Skeletal muscle tissue (tissue), 4 donors: ENCODE measurements around the gene SUSD3. TPM values are rescaled to one million over a fixed set of nuclear protein-coding genes. Genes with fewer than 3 reads are reported as not detected.
A peak's percentile ranks its signal among the peaks of the same experiment; 100 is the strongest.

Experiments used
- H3K27ac ChIP-seq: one replicate; pipeline ENCODE4 v1.7.0; 2013; ENCODE audit warnings: mild to moderate bottlenecking, low read depth, low read length, inconsistent platforms
- H3K27me3 ChIP-seq, 3 donors: one replicate each; pipeline ENCODE4 v1.7.0; 2013; ENCODE audit warnings: low read length in 3 of 3; ENCODE audit not compliant: control insufficient read depth in 3 of 3, insufficient read depth in 3 of 3
- H3K36me3 ChIP-seq, 3 donors: one replicate each; pipeline ENCODE4 v1.7.0; 2013; ENCODE audit warnings: low read length in 3 of 3; ENCODE audit not compliant: control insufficient read depth in 3 of 3, insufficient read depth in 3 of 3
- H3K4me1 ChIP-seq, 3 donors: one replicate each; pipeline ENCODE4 v1.7.0; 2013; ENCODE audit warnings: low read length in 3 of 3, mild to moderate bottlenecking in 3 of 3; ENCODE audit not compliant: control insufficient read depth in 3 of 3, insufficient read depth in 3 of 3
- H3K4me3 ChIP-seq, 3 donors: one replicate each; pipeline ENCODE4 v1.7.0; 2013; ENCODE audit warnings: low read length in 3 of 3
- H3K9ac ChIP-seq, 3 donors: one replicate each; pipeline ENCODE4 v1.7.0; 2013; ENCODE audit warnings: low read length in 3 of 3, mild to moderate bottlenecking in 3 of 3, moderate library complexity in 2 of 3, low read depth in 1 of 3
- H3K9me3 ChIP-seq, 3 donors: one replicate each; pipeline ENCODE4 v1.7.0; 2013; ENCODE audit warnings: low read length in 3 of 3; ENCODE audit not compliant: control insufficient read depth in 3 of 3
- total RNA-seq: library from RNA; depleted of rRNA; stranded (reverse); fragments of >200 nt; gene quantifications from one replicate; pipeline ENCODE4 v1.2.3, GENCODE V29; 2014
- donor health status: Osteomylitis.

Gene SUSD3
- total RNA-seq, 1 donor from 2014 or later: 2.6 TPM

GRCh38 chr9:93122721-93123221, 64.3 kb downstream of the SUSD3 start:
- Histone ChIP-seq H3K36me3 (peaks cover 18 to 25% (median 23%) of the 10 kb centered on the region in 3 donors), H3K9ac (no peak overlapping the region), H3K27me3 (no peaks in the 10 kb centered on the region), H3K9me3 (no peaks in the 10 kb centered on the region), H3K27ac (no peak overlapping the region), H3K4me3 (no peak overlapping the region), H3K4me1 (peaks cover 31 to 44% (median 44%) of the 10 kb centered on the region in 3 donors)

- Histone ChIP-seq H3K9me3 (no peaks in the 10 kb centered on the region), H3K4me3 (no peak overlapping the region), H3K36me3 (peaks cover 18 to 25% (median 23%) of the 10 kb centered on the region in 3 donors), H3K27ac (no peak overlapping the region), H3K4me1 (peaks cover 41 to 53% (median 53%) of the 10 kb centered on the region in 3 donors), H3K27me3 (no peaks in the 10 kb centered on the region), H3K9ac (peak overlapping the region in 1 of 3 donors; percentile 20)
Measured at GRCh38 chr9:93123561-93124283, 65.2 kb downstream of the SUSD3 start.

- H3K27ac ChIP-seq: no peak overlapping the region
- H3K27me3 ChIP-seq: no peaks in the 10 kb centered on the region
- H3K9ac ChIP-seq: no peak overlapping the region
- H3K36me3 ChIP-seq: peaks cover 18 to 25% (median 23%) of the 10 kb centered on the region in 3 donors
- H3K4me1 ChIP-seq: peaks cover 48 to 58% (median 57%) of the 10 kb centered on the region in 3 donors
- H3K4me3 ChIP-seq: no peak overlapping the region
- no peaks in the 10 kb centered on the region for H3K9me3 ChIP-seq
Measured at GRCh38 chr9:93124793-93125192, 66.3 kb downstream of the SUSD3 start.

- no peaks in the 10 kb centered on the region for H3K27me3 ChIP-seq
- H3K4me1 ChIP-seq: peaks cover 48 to 58% (median 57%) of the 10 kb centered on the region in 3 donors
- H3K9me3 ChIP-seq: no peaks in the 10 kb centered on the region
- H3K36me3 ChIP-seq: peaks cover 18 to 25% (median 23%) of the 10 kb centered on the region in 3 donors
- no peak overlapping the region for H3K27ac ChIP-seq
- H3K9ac ChIP-seq: no peak overlapping the region
- no peak overlapping the region for H3K4me3 ChIP-seq
Measured at GRCh38 chr9:93125331-93125894, 66.9 kb downstream of the SUSD3 start.

- Histone ChIP-seq H3K9ac (peak overlapping the region in 2 of 3 donors; percentile 34 to 66), H3K9me3 (no peaks in the 10 kb centered on the region), H3K4me3 (peak overlapping the region in 1 of 3 donors; percentile 30), H3K27me3 (no peaks in the 10 kb centered on the region), H3K36me3 (peaks cover 18 to 25% (median 23%) of the 10 kb centered on the region in 3 donors), H3K27ac (peak overlapping the region; percentile 70), H3K4me1 (peaks cover 54 to 61% (median 60%) of the 10 kb centered on the region in 3 donors)
Measured at GRCh38 chr9:93126151-93126781, 67.8 kb downstream of the SUSD3 start.

- Histone ChIP-seq H3K4me1 (peaks cover 61 to 66% (median 62%) of the 10 kb centered on the region in 3 donors), H3K27ac (peak overlapping the region; percentile 70), H3K36me3 (peaks cover 14 to 20% (median 18%) of the 10 kb centered on the region in 3 donors)
Measured at GRCh38 chr9:93126825-93127368, 68.4 kb downstream of the SUSD3 start.

GRCh38 chr9:93127395-93127911, 69.0 kb downstream of the SUSD3 start:
- Histone ChIP-seq H3K4me1 (peaks cover 65 to 69% (median 67%) of the 10 kb centered on the region in 3 donors), H3K27ac (peak overlapping the region; percentile 70), H3K27me3 (no peaks in the 10 kb centered on the region), H3K9me3 (no peaks in the 10 kb centered on the region), H3K36me3 (peaks cover 13 to 20% (median 16%) of the 10 kb centered on the region in 3 donors), H3K9ac (peak overlapping the region; percentile 50 to 70 (median 66)), H3K4me3 (peak overlapping the region in 1 of 3 donors; percentile 4)

More at GRCh38 chr9:93126825-93127368, 68.4 kb downstream of the SUSD3 start:
- Histone ChIP-seq H3K9me3 (no peaks in the 10 kb centered on the region), H3K27me3 (no peaks in the 10 kb centered on the region), H3K4me3 (peak overlapping the region in 1 of 3 donors; percentile 30), H3K9ac (peak overlapping the region; percentile 34 to 70 (median 66))

GRCh38 chr9:93128011-93128714, 69.7 kb downstream of the SUSD3 start:
- H3K4me1 ChIP-seq: peaks cover 67 to 73% (median 71%) of the 10 kb centered on the region in 3 donors
- H3K9ac ChIP-seq: peak overlapping the region in 2 of 3 donors; percentile 50 to 66
- H3K27ac ChIP-seq: peak overlapping the region; percentile 70
- peak overlapping the region in 1 of 3 donors; percentile 4 for H3K4me3 ChIP-seq
- H3K9me3 ChIP-seq: no peaks in the 10 kb centered on the region
- peaks cover 11 to 20% (median 16%) of the 10 kb centered on the region in 3 donors for H3K36me3 ChIP-seq
- no peaks in the 10 kb centered on the region for H3K27me3 ChIP-seq

GRCh38 chr9:93128715-93129224, 70.3 kb downstream of the SUSD3 start:
- Histone ChIP-seq H3K27me3 (no peaks in the 10 kb centered on the region), H3K4me1 (peaks cover 70 to 77% (median 75%) of the 10 kb centered on the region in 3 donors), H3K4me3 (no peak overlapping the region), H3K9ac (peak overlapping the region in 2 of 3 donors; percentile 61 to 66), H3K36me3 (peaks cover 8 to 15% (median 11%) of the 10 kb centered on the region in 3 donors), H3K9me3 (no peaks in the 10 kb centered on the region), H3K27ac (peak overlapping the region; percentile 70)
